Coronary artery (tissue), 2 donors: Measurements from ENCODE around the gene ZDHHC11B.
"Not testable (repeated sequence)": the region's sequence is repeated elsewhere in the genome, so short reads cannot be mapped to it uniquely, and the experiment has no call there.

ENCODE experiments used
- DNase-seq: peaks from one replicate; pipeline ENCODE4 v3.0.0-alpha.2; 2017; ENCODE audit warnings: low spot score
- H3K27ac ChIP-seq, 2 donors: fragments of 200-600 bp; sonication (generic); one replicate each; pipeline ENCODE4 v1.5.1; 2016 to 2019
- H3K4me3 ChIP-seq: fragments of 200-600 bp; sonication (generic); 2 replicates; pipeline ENCODE4 v1.5.1; 2016; ENCODE audit warnings: mild to moderate bottlenecking, moderate library complexity
- CTCF ChIP-seq: fragments of 200-600 bp; sonication (generic); IDR thresholded peaks from one replicate; pipeline ENCODE4 v1.5.1; 2019; ENCODE audit warnings: antibody characterized with exemption

The ZDHHC11B gene

GRCh38 chr5:801472-801871, 16.9 kb upstream of the ZDHHC11B start:
- no peak overlapping the region for H3K27ac ChIP-seq

GRCh38 chr5:801055-801454, 16.5 kb upstream of the ZDHHC11B start:
- not testable (repeated sequence) for H3K4me3 ChIP-seq, DNase-seq, H3K27ac ChIP-seq

More at GRCh38 chr5:801472-801871, 16.9 kb upstream of the ZDHHC11B start:
- no peak overlapping the region for H3K4me3 ChIP-seq
- DNase-seq: no peak
- no peak for TF ChIP-seq CTCF

- not testable (repeated sequence) for H3K4me3 ChIP-seq, H3K27ac ChIP-seq, DNase-seq
Measured at GRCh38 chr5:798505-799138, 14.1 kb upstream of the ZDHHC11B start.

GRCh38 chr5:797986-798385, 13.5 kb upstream of the ZDHHC11B start:
- H3K4me3 ChIP-seq, DNase-seq, H3K27ac ChIP-seq: not testable (repeated sequence)

GRCh38 chr5:795873-796272, 11.3 kb upstream of the ZDHHC11B start:
- not testable (repeated sequence) for DNase-seq, H3K4me3 ChIP-seq, H3K27ac ChIP-seq

- DNase-seq, H3K27ac ChIP-seq, H3K4me3 ChIP-seq: not testable (repeated sequence)
Measured at GRCh38 chr5:794948-795347, 10.4 kb upstream of the ZDHHC11B start.

GRCh38 chr5:788703-789102, 4.2 kb upstream of the ZDHHC11B start:
- H3K27ac ChIP-seq, DNase-seq, H3K4me3 ChIP-seq: not testable (repeated sequence)

GRCh38 chr5:787857-788233, 3.3 kb upstream of the ZDHHC11B start:
- H3K4me3 ChIP-seq, H3K27ac ChIP-seq, DNase-seq: not testable (repeated sequence)

- not testable (repeated sequence) for H3K4me3 ChIP-seq, DNase-seq
Measured at GRCh38 chr5:787224-787856, 2.8 kb upstream of the ZDHHC11B start.

GRCh38 chr5:785181-785705, 714 bp upstream of the ZDHHC11B start:
- peak overlapping the region; percentile 85 for H3K4me3 ChIP-seq
- H3K27ac ChIP-seq, DNase-seq: not testable (repeated sequence)

More at GRCh38 chr5:787224-787856, 2.8 kb upstream of the ZDHHC11B start:
- not testable (repeated sequence) for H3K27ac ChIP-seq

GRCh38 chr5:783881-784427, 575 bp downstream of the ZDHHC11B start:
- not testable (repeated sequence) for DNase-seq
- peak overlapping the region in 1 of 2 donors; percentile 49 for H3K27ac ChIP-seq
- peak overlapping the region; percentile 85 for H3K4me3 ChIP-seq

GRCh38 chr5:783049-783802, 1.3 kb downstream of the ZDHHC11B start:
- peak overlapping the region; percentile 85 for H3K4me3 ChIP-seq
- not testable (repeated sequence) for H3K27ac ChIP-seq, DNase-seq

- not testable (repeated sequence) for H3K4me3 ChIP-seq, H3K27ac ChIP-seq, DNase-seq
Measured at GRCh38 chr5:782356-782755, 2.2 kb downstream of the ZDHHC11B start.

GRCh38 chr5:780571-780970, 4.0 kb downstream of the ZDHHC11B start:
- DNase-seq, H3K4me3 ChIP-seq: not testable (repeated sequence)

GRCh38 chr5:778967-779366, 5.6 kb downstream of the ZDHHC11B start:
- H3K4me3 ChIP-seq, DNase-seq: not testable (repeated sequence)

More at GRCh38 chr5:780571-780970, 4.0 kb downstream of the ZDHHC11B start:
- H3K27ac ChIP-seq: not testable (repeated sequence)

GRCh38 chr5:778421-778820, 6.1 kb downstream of the ZDHHC11B start:
- DNase-seq, H3K27ac ChIP-seq, H3K4me3 ChIP-seq: not testable (repeated sequence)

More at GRCh38 chr5:778967-779366, 5.6 kb downstream of the ZDHHC11B start:
- not testable (repeated sequence) for H3K27ac ChIP-seq
